OCI-LY3 (cell line): ENCODE results near the gene SMCR8.

Experiments used
- H2AFZ ChIP-seq: fragments of 200-600, 300-600 bp; shearing (Covaris generic); 2 replicates; pipeline ENCODE4 v1.6.0; 2014; ENCODE audit warnings: antibody characterized with exemption, low read depth, low read length
- H3K27ac ChIP-seq: fragments of 200-600, 300-600 bp; sonication (generic); 2 replicates; pipeline ENCODE4 v1.5.1; 2014; ENCODE audit warnings: mild to moderate bottlenecking, low read length, moderate library complexity, mixed read lengths
- H3K27me3 ChIP-seq: fragments of 200-600, 300-600 bp; sonication (generic); 2 replicates; pipeline ENCODE4 v1.6.1; 2014; ENCODE audit warnings: low read depth, low read length, mixed read lengths
- H3K36me3 ChIP-seq: fragments of 200-600, 300-600 bp; sonication (generic); replicated peaks from 2 replicates; pipeline ENCODE3; 2014; ENCODE audit warnings: low read depth, low read length, mixed read lengths
- H3K4me1 ChIP-seq: fragments of 300-600, 200-600 bp; sonication (generic); 2 replicates; pipeline ENCODE4 v1.6.1; 2014; ENCODE audit warnings: low read length, mixed read lengths
- H3K4me2 ChIP-seq: fragments of 200-600, 300-600 bp; sonication (generic); 2 replicates; pipeline ENCODE4 v1.6.1; 2014; ENCODE audit warnings: low read length, mixed read lengths
- H3K4me3 ChIP-seq: fragments of 300-600, 200-600 bp; sonication (generic); 2 replicates; pipeline ENCODE4 v1.5.1; 2014; ENCODE audit warnings: antibody characterized with exemption, mild to moderate bottlenecking, low read length, moderate library complexity
- H3K79me2 ChIP-seq: fragments of 300-600, 200-600 bp; shearing (Covaris generic); 2 replicates; pipeline ENCODE4 v1.6.1; 2014; ENCODE audit warnings: mild to moderate bottlenecking, low read length, mixed read lengths
- H3K9ac ChIP-seq: fragments of 300-600, 200-600 bp; shearing (Covaris generic); 2 replicates; pipeline ENCODE4 v1.6.0; 2014; ENCODE audit warnings: mild to moderate bottlenecking, low read length, moderate library complexity
- H3K9me3 ChIP-seq: fragments of 200-600, 300-600 bp; shearing (Covaris generic); 2 replicates; pipeline ENCODE4 v1.6.1; 2014; ENCODE audit warnings: low read length, mixed read lengths; ENCODE audit not compliant: insufficient read depth
- H4K20me1 ChIP-seq: fragments of 200-600, 300-600 bp; sonication (generic); 2 replicates; pipeline ENCODE4 v1.6.1; 2016; ENCODE audit warnings: low read length, mixed read lengths; ENCODE audit not compliant: insufficient read depth
- CTCF ChIP-seq: fragments of 200-600, 300-600 bp; sonication (generic); IDR thresholded peaks from 2 replicates; pipeline ENCODE4 v1.5.1; 2014; ENCODE audit warnings: antibody characterized with exemption, low read length, low read depth
- EZH2phosphoT487 ChIP-seq: fragments of 200-600 bp; shearing (Covaris generic); IDR thresholded peaks from 2 replicates; pipeline ENCODE4 v1.6.1; 2018; ENCODE audit warnings: antibody characterized with exemption, mixed run types, low read depth

SMCR8 gene

GRCh38 chr17:18323007-18323406, 7.9 kb downstream of the SMCR8 start:
- no peak overlapping the region for H3K4me2 ChIP-seq

DNA sequence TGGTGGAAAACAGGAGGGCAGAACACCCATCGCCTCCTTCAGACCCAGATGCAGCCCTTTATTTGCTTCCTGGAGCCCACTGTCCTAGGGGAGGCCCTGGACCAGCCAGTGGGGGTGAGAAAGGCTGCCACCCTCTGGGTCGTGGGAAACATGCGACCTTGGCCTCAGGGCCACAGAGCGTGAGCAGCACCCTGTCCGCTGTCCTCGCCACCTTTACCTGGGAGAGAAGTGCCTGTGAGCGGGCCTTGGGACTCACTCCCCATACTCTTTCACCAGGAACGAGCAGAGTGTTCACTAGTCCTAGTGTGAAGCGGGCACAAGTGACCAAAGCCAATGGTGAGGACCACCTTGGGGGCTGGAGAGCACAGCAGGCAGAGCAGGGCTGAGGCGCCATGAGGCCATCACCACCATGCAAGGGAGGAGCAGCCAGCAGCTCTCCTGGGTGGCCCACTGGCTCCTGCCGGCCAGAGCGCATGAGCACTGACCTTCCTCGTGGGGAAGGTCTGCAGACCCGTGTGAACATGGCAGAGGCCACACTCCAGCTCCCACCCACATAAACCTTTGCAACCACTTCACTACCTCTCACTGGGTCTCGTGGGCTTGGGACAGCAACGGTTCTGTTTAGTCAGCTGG, 8.5 kb downstream of the SMCR8 start:
- Histone ChIP-seq H3K79me2 (no peaks in the 10 kb centered on the region), H3K4me1 (peaks cover 16% of the 10 kb centered on the region), H2AFZ (no peak overlapping the region), H3K36me3 (peaks cover 5% of the 10 kb centered on the region), H3K4me3 (no peak overlapping the region), H3K27ac (no peak overlapping the region), H3K9me3 (no peaks in the 10 kb centered on the region), H3K27me3 (no peaks in the 10 kb centered on the region), H3K4me2 (no peak overlapping the region), H4K20me1 (no peaks in the 10 kb centered on the region), H3K9ac (no peak overlapping the region)
- no peak for TF ChIP-seq CTCF
- TF ChIP-seq EZH2phosphoT487, result no peak

More at GRCh38 chr17:18323007-18323406, 7.9 kb downstream of the SMCR8 start:
- no peaks in the 10 kb centered on the region for H3K27me3 ChIP-seq
- H3K36me3 ChIP-seq, result peaks cover 5% of the 10 kb centered on the region
- no peak overlapping the region for H3K9ac ChIP-seq
- peaks cover 16% of the 10 kb centered on the region for H3K4me1 ChIP-seq
- H3K27ac ChIP-seq, result no peak overlapping the region
- no peaks in the 10 kb centered on the region for H4K20me1 ChIP-seq
- 0 out of 2 replicates have a peak, but pooled peaks have one; percentile 4 for TF ChIP-seq CTCF
- no peak for TF ChIP-seq EZH2phosphoT487
- no peaks in the 10 kb centered on the region for H3K79me2 ChIP-seq
- H3K9me3 ChIP-seq, result no peaks in the 10 kb centered on the region
- H3K4me3 ChIP-seq, result no peak overlapping the region
- H2AFZ ChIP-seq, result no peak overlapping the region

DNA sequence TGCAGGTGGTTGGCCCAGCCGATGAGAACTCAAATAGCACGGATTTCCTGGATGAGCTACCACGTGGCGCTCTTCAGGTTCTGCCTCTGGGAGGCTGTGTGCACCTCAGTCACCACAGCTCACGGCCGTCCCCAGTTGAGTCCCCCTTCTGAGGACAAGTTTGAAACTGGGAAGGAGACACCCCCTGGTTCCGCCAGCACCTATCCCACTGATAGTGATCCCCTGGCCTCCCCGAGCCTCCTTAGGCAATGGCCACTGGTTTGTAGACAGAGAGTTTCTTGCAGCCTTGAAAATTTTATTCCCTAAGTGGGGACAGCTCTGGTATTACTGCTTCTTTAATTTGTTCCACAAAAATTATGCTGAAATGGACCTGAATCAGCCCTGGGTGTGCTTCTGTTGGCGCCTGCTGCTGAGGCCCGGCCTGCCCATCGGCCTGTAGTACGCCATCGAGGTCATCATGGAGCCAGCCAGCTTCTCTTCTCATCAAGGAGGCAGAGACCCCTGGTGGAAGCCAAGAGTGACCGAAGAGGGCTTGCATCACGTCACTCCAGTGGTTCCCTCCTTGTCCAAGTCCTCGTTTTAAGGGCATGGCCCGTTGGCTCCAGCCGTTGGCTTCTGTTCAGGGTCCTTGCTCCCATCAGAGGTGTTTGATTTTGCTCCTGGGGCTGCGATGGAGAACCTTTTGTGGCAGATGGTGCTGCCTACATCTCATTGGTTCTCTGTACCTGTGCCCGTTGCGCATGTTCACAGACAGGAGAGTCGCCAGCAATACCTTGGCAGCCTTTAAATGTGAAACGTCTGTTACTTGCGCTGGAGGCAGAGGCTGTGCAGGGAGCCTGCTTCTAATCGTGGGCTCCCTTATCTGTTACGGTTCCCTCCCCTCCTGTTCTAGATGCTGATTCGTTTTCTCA, 9.3 kb downstream of the SMCR8 start:
- no peaks in the 10 kb centered on the region for H3K9me3 ChIP-seq
- H3K27ac ChIP-seq, result peak overlapping the region; percentile 75
- no peak overlapping the region for H2AFZ ChIP-seq
- H4K20me1 ChIP-seq, result no peaks in the 10 kb centered on the region
- TF ChIP-seq CTCF, result no peak
- TF ChIP-seq EZH2phosphoT487, result no peak
- peaks cover 5% of the 10 kb centered on the region for H3K36me3 ChIP-seq
- H3K4me2 ChIP-seq, result no peak overlapping the region
- no peak overlapping the region for H3K9ac ChIP-seq
- no peaks in the 10 kb centered on the region for H3K79me2 ChIP-seq
- H3K4me1 ChIP-seq, result peaks cover 16% of the 10 kb centered on the region
- no peak overlapping the region for H3K4me3 ChIP-seq
- H3K27me3 ChIP-seq, result no peaks in the 10 kb centered on the region

- Histone ChIP-seq H3K79me2 (no peaks in the 10 kb centered on the region), H3K4me3 (no peak overlapping the region), H3K4me1 (peaks cover 16% of the 10 kb centered on the region), H2AFZ (no peak overlapping the region), H4K20me1 (no peaks in the 10 kb centered on the region), H3K36me3 (peaks cover 5% of the 10 kb centered on the region), H3K4me2 (peak overlapping the region; percentile 32), H3K9ac (no peak overlapping the region), H3K27me3 (no peaks in the 10 kb centered on the region), H3K9me3 (no peaks in the 10 kb centered on the region), H3K27ac (peak overlapping the region; percentile 11; the same call in 1 of the 2 replicates)
- TF ChIP-seq EZH2phosphoT487, result no peak
- TF ChIP-seq CTCF, result no peak
These were observed 10.9 kb downstream of the SMCR8 start for GRCh38 chr17:18326039-18326438.
